CD8-positive, alpha-beta memory T cell (primary cell): ENCODE results near the gene SMCO4. TPM values are rescaled to one million over a fixed set of nuclear protein-coding genes. Genes with fewer than 3 reads are reported as not detected.
"Not testable (repeated sequence)": the region's sequence is repeated elsewhere in the genome, so short reads cannot be mapped to it uniquely, and the experiment has no call there.

Source experiments
- CTCF ChIA-PET: fragments of 350-600 bp; sonication (Branson Sonifier 250); formaldehyde crosslinking; loops from one replicate; lab custom pipeline; 2021; ENCODE audit warnings: antibody characterized with exemption; lab: Charles Lee
- POLR2A ChIA-PET: fragments of 350-600 bp; sonication (Branson Sonifier 250); formaldehyde crosslinking; loops from one replicate; lab custom pipeline; 2021; ENCODE audit warnings: antibody characterized with exemption; lab: Charles Lee
- DNase-seq, 5 donors: peaks; one replicate each; pipeline versions ENCODE4 v3.0.0 to v3.0.0-alpha.2; 2020 to 2022; ENCODE audit warnings: mixed read lengths in 1 of 5
- H3K27ac ChIP-seq: one replicate; pipeline ENCODE4 v1.7.0; 2013; ENCODE audit warnings: low read depth, mild to moderate bottlenecking, low read length, moderate library complexity
- H3K27me3 ChIP-seq: 2 replicates; pipeline ENCODE4 v1.7.0; 2013; ENCODE audit warnings: low read length, mild to moderate bottlenecking; ENCODE audit not compliant: insufficient read depth, poor library complexity, severe bottlenecking
- H3K36me3 ChIP-seq: 2 replicates; pipeline ENCODE4 v1.7.0; 2013; ENCODE audit warnings: mild to moderate bottlenecking, low read length, moderate library complexity; ENCODE audit not compliant: insufficient read depth
- H3K4me1 ChIP-seq: 2 replicates; pipeline ENCODE4 v1.7.0; 2013; ENCODE audit warnings: mild to moderate bottlenecking, low read length, moderate library complexity; ENCODE audit not compliant: insufficient read depth
- H3K4me3 ChIP-seq: 2 replicates; pipeline ENCODE4 v1.7.0; 2013; ENCODE audit warnings: mild to moderate bottlenecking, low read length
- H3K9me3 ChIP-seq: 2 replicates; pipeline ENCODE4 v1.7.0; 2013; ENCODE audit warnings: mild to moderate bottlenecking, low read length
- H3K27ac Mint-ChIP-seq, 8 donors: one replicate each; pipeline ENCODE4 v1.8.0; 2020 to 2021; ENCODE audit warnings: mixed read lengths in 8 of 8, mild to moderate bottlenecking in 6 of 8, inconsistent platforms in 3 of 8, moderate library complexity in 3 of 8
- H3K27me3 Mint-ChIP-seq, 2 donors: one replicate each; pipeline ENCODE4 v1.8.0; 2020 to 2021; ENCODE audit warnings: mixed read lengths in 2 of 2, mild to moderate bottlenecking in 1 of 2, moderate library complexity in 1 of 2
- H3K36me3 Mint-ChIP-seq, 3 donors: one replicate each; pipeline ENCODE4 v1.8.0; 2020 to 2021; ENCODE audit warnings: mixed read lengths in 3 of 3, inconsistent platforms in 1 of 3, mild to moderate bottlenecking in 1 of 3
- H3K4me1 Mint-ChIP-seq, 3 donors: one replicate each; pipeline ENCODE4 v1.8.0; 2020 to 2021; ENCODE audit warnings: mixed read lengths in 3 of 3, inconsistent platforms in 1 of 3, mild to moderate bottlenecking in 1 of 3
- H3K4me3 Mint-ChIP-seq, 7 donors: one replicate each; pipeline ENCODE4 v1.8.0; 2020 to 2021; ENCODE audit warnings: mixed read lengths in 7 of 7, mild to moderate bottlenecking in 6 of 7, moderate library complexity in 4 of 7, inconsistent platforms in 2 of 7
- H3K9me3 Mint-ChIP-seq, 5 donors: one replicate each; pipeline ENCODE4 v1.8.0; 2020 to 2022; ENCODE audit warnings: mixed read lengths in 5 of 5, mild to moderate bottlenecking in 3 of 5, moderate library complexity in 2 of 5, inconsistent platforms in 1 of 5
- polyA plus RNA-seq: library from polyadenylated mRNA; unstranded; fragments of 300-500 nt; fragmentation: Illumina TruSeq; gene quantifications from one replicate; pipeline ENCODE4 v1.2.3, GENCODE V29; 2021
- total RNA-seq, 2 experiments: library from RNA; stranded (reverse); gene quantifications; one replicate each; pipeline ENCODE4 v1.2.3, GENCODE V29; 2021

Gene SMCO4
- total and polyA plus RNA-seq, 3 experiments from 2014 or later = 8.2 to 10.8 (median 9.0) TPM

DNA sequence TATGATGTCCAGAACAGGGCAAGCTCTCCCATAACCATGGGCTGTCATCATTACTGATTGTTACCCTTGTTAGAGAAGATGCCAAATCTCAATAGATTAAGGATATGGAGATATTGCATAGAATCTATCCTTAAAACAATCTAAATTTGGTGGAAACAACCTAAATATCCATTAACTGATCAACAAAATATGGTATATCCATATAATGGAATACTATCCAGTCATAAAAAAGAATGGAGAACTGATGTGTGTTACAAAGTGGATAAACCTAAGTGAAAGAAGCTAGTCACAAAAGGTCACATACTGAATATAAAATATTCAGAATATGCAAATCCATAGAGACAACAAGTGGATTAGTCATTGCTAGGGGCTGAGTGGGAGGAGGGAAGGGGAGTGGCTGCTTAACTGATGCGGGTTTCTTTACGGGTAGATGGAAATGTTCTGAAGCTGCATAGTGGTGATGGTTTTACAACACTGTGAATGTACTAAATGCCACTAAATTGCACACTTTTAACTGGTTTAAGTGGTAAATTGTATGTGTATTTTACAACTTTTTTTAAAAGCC, 36.1 kb upstream of the SMCO4 start:
- H3K27me3 Mint-ChIP-seq = peaks cover 8 to 13% of the 10 kb centered on the region in 2 donors
- peaks cover 0 to 2% (median 0%) of the 10 kb centered on the region in 3 donors for H3K36me3 Mint-ChIP-seq
- no peak overlapping the region for H3K4me3 Mint-ChIP-seq
- no peaks in the 10 kb centered on the region for H3K9me3 ChIP-seq
- POLR2A ChIA-PET = no interaction called here
- H3K27ac ChIP-seq = no peak overlapping the region
- peaks cover 0 to 9% (median 3%) of the 10 kb centered on the region in 5 donors for H3K9me3 Mint-ChIP-seq
- H3K27me3 ChIP-seq = no peaks in the 10 kb centered on the region
- CTCF ChIA-PET = no interaction called here
- H3K4me3 ChIP-seq = no peak overlapping the region
- no peaks in the 10 kb centered on the region for H3K36me3 ChIP-seq
- no peak for DNase-seq
- H3K27ac Mint-ChIP-seq = no peak overlapping the region
- no peaks in the 10 kb centered on the region for H3K4me1 Mint-ChIP-seq
- H3K4me1 ChIP-seq = no peaks in the 10 kb centered on the region

GRCh38 chr11:93577286-93577685, 34.1 kb upstream of the SMCO4 start:
- Mint-ChIP-seq H3K4me1 (no peaks in the 10 kb centered on the region), H3K27ac (no peak overlapping the region), H3K27me3 (peaks cover 4 to 8% of the 10 kb centered on the region in 2 donors), H3K4me3 (no peak overlapping the region), H3K9me3 (peaks cover 0 to 9% (median 3%) of the 10 kb centered on the region in 5 donors), H3K36me3 (peaks cover 0 to 2% (median 0%) of the 10 kb centered on the region in 3 donors)
- DNase-seq = no peak
- no peaks in the 10 kb centered on the region for H3K36me3 ChIP-seq
- H3K27ac ChIP-seq = no peak overlapping the region
- H3K4me3 ChIP-seq = no peak overlapping the region
- no peaks in the 10 kb centered on the region for H3K9me3 ChIP-seq
- ChIA-PET POLR2A (no interaction called here), CTCF (interaction anchor here (1.2 kb wide), 1 partner anchor 39 kb away, joined by 3 read pairs; no protein-coding TSS in a partner anchor)
- no peaks in the 10 kb centered on the region for H3K27me3 ChIP-seq
- no peaks in the 10 kb centered on the region for H3K4me1 ChIP-seq

DNA sequence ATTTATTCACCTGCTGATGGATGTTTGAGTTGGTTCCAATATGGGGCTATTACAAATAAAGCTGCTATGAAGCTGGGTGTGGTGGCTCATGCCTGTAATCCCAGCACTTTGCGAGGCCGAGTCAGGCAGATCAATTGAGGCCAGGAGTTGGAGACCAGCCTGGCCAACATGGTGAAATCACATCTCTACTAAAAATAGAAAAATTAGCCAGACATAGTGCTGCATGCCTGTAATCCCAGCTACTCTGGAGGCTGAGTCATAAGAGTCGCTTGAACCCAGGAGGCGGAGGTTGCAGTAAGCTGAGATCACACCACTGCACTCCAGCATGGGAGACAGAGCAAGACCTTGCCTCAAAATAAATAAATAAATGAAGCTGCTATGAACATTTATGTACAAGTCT, 33.7 kb upstream of the SMCO4 start:
- H3K4me3 ChIP-seq, H3K27ac Mint-ChIP-seq, H3K4me1 Mint-ChIP-seq, H3K36me3 ChIP-seq, POLR2A ChIA-PET, H3K27ac ChIP-seq, H3K4me1 ChIP-seq, H3K27me3 ChIP-seq, H3K36me3 Mint-ChIP-seq, H3K9me3 Mint-ChIP-seq, H3K9me3 ChIP-seq, H3K4me3 Mint-ChIP-seq, DNase-seq, H3K27me3 Mint-ChIP-seq: not testable (repeated sequence)
- CTCF ChIA-PET = interaction anchor here (1.2 kb wide), 1 partner anchor 40 kb away, joined by 3 read pairs; no protein-coding TSS in a partner anchor

DNA sequence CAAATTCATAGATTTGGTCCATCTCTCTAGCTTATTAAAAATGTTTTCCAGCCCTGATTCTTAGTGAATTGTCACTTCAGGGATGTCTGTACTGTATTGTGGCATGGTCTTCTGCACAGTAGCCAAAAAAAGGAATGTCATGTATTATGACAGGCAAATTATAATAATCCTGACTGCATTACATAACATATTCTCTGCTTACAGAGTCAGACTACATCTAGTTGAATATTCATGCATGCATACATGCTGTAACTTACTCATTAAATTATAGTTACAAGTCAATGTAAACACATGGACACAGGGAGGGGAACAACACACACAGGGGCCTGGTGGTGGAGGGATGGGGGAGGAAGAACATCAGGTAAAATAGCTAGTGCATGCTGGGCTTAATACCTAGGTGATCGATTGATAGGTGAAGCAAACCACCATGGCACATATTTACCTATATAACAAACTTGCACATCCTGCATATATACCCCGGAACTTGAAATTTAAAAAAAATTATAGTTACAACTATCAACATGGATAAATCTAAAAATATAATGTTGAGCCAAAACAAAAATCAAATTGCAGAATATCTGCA, 31.5 kb upstream of the SMCO4 start:
- Histone ChIP-seq H3K4me3 (no peak overlapping the region), H3K27ac (no peak overlapping the region), H3K4me1 (no peaks in the 10 kb centered on the region), H3K9me3 (no peaks in the 10 kb centered on the region), H3K36me3 (no peaks in the 10 kb centered on the region), H3K27me3 (no peaks in the 10 kb centered on the region)
- Mint-ChIP-seq H3K27ac (no peak overlapping the region), H3K36me3 (no peaks in the 10 kb centered on the region), H3K4me3 (no peak overlapping the region), H3K4me1 (no peaks in the 10 kb centered on the region), H3K9me3 (peaks cover 0 to 8% (median 3%) of the 10 kb centered on the region in 5 donors), H3K27me3 (peaks cover 7 to 18% of the 10 kb centered on the region in 2 donors)
- POLR2A ChIA-PET = no interaction called here
- DNase-seq = no peak
- CTCF ChIA-PET = no interaction called here

GRCh38 chr11:93573184-93573583, 30.0 kb upstream of the SMCO4 start:
- Histone ChIP-seq H3K4me3 (no peak overlapping the region), H3K9me3 (no peaks in the 10 kb centered on the region), H3K4me1 (no peaks in the 10 kb centered on the region), H3K27ac (no peak overlapping the region), H3K36me3 (no peaks in the 10 kb centered on the region), H3K27me3 (no peaks in the 10 kb centered on the region)
- peaks cover 5 to 19% of the 10 kb centered on the region in 2 donors for H3K27me3 Mint-ChIP-seq
- ChIA-PET POLR2A (no interaction called here), CTCF (no interaction called here)
- no peak overlapping the region for H3K4me3 Mint-ChIP-seq
- H3K36me3 Mint-ChIP-seq = no peaks in the 10 kb centered on the region
- no peaks in the 10 kb centered on the region for H3K4me1 Mint-ChIP-seq
- no peak for DNase-seq
- peaks cover 0 to 1% (median 0%) of the 10 kb centered on the region in 5 donors for H3K9me3 Mint-ChIP-seq
- H3K27ac Mint-ChIP-seq = no peak overlapping the region

- Histone ChIP-seq H3K27me3 (no peaks in the 10 kb centered on the region), H3K27ac (no peak overlapping the region), H3K4me3 (no peak overlapping the region), H3K36me3 (no peaks in the 10 kb centered on the region), H3K4me1 (no peaks in the 10 kb centered on the region), H3K9me3 (no peaks in the 10 kb centered on the region)
- no peaks in the 10 kb centered on the region for H3K36me3 Mint-ChIP-seq
- POLR2A ChIA-PET = no interaction called here
- H3K9me3 Mint-ChIP-seq = peaks cover 0 to 1% (median 0%) of the 10 kb centered on the region in 5 donors
- no peak overlapping the region for H3K27ac Mint-ChIP-seq
- peaks cover 5 to 19% of the 10 kb centered on the region in 2 donors for H3K27me3 Mint-ChIP-seq
- no peaks in the 10 kb centered on the region for H3K4me1 Mint-ChIP-seq
- no peak for DNase-seq
- CTCF ChIA-PET = no interaction called here
- H3K4me3 Mint-ChIP-seq = no peak overlapping the region
Measured at GRCh38 chr11:93572621-93573020, 29.4 kb upstream of the SMCO4 start.

- Histone ChIP-seq H3K27ac (no peak overlapping the region), H3K27me3 (no peaks in the 10 kb centered on the region), H3K36me3 (no peaks in the 10 kb centered on the region), H3K4me1 (no peaks in the 10 kb centered on the region), H3K4me3 (no peak overlapping the region), H3K9me3 (no peaks in the 10 kb centered on the region)
- ChIA-PET CTCF (no interaction called here), POLR2A (no interaction called here)
- no peaks in the 10 kb centered on the region for H3K36me3 Mint-ChIP-seq
- peaks cover 5 to 19% of the 10 kb centered on the region in 2 donors for H3K27me3 Mint-ChIP-seq
- H3K4me1 Mint-ChIP-seq = no peaks in the 10 kb centered on the region
- H3K27ac Mint-ChIP-seq = no peak overlapping the region
- peaks cover 0 to 1% (median 0%) of the 10 kb centered on the region in 5 donors for H3K9me3 Mint-ChIP-seq
- DNase-seq = no peak
- no peak overlapping the region for H3K4me3 Mint-ChIP-seq
Measured at GRCh38 chr11:93572171-93572570, 29.0 kb upstream of the SMCO4 start.

DNA sequence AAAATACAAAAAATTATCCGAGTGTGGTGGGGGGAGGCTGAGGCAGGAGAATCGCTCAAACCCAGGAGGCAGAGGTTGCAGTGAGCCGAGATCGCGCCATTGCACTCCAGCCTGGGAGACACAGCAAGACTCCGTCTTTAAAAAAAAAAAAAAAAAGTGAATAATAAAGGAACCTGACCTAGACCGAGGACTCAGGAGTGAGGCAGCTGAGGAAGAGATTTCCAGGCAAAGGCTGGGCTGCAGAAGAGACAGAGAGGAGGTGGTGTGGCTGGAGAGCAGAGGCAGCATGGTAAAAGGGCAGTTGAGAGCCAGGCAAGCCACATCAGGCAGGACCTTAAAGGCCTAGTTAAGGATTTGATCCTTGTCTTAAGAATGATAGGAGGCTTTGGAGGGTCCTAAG, 28.4 kb upstream of the SMCO4 start:
- no peak overlapping the region for H3K27ac ChIP-seq
- DNase-seq = no peak
- H3K27me3 ChIP-seq = no peaks in the 10 kb centered on the region
- peaks cover 0 to 1% (median 0%) of the 10 kb centered on the region in 5 donors for H3K9me3 Mint-ChIP-seq
- peaks cover 5 to 19% of the 10 kb centered on the region in 2 donors for H3K27me3 Mint-ChIP-seq
- CTCF ChIA-PET = no interaction called here
- no peaks in the 10 kb centered on the region for H3K4me1 ChIP-seq
- no peaks in the 10 kb centered on the region for H3K4me1 Mint-ChIP-seq
- no peak overlapping the region for H3K27ac Mint-ChIP-seq
- no peak overlapping the region for H3K4me3 ChIP-seq
- no peaks in the 10 kb centered on the region for H3K36me3 ChIP-seq
- no peaks in the 10 kb centered on the region for H3K9me3 ChIP-seq
- POLR2A ChIA-PET = no interaction called here
- no peak overlapping the region for H3K4me3 Mint-ChIP-seq
- no peaks in the 10 kb centered on the region for H3K36me3 Mint-ChIP-seq
